Measurements from ENCODE around the gene DDX46.
"Not testable (repeated sequence)": the region's sequence is repeated elsewhere in the genome, so short reads cannot be mapped to it uniquely, and the experiment has no call there.

- TF ChIP-seq CTCF, POLR2A (IDR thresholded peaks at IDR 0.05): not testable (repeated sequence)
These were observed 43.1 kb upstream of the DDX46 start for GRCh38 chr5:134715466-134715865.

Measured in sigmoid colon (tissue), 3 donors.